Activated T-cell treated with anti-CD3 and anti-CD28 coated beads, Interleukin-2, amount 50 U/mL, for 4 hours (primary cell): ENCODE data around the gene GIGYF1. TPM values are rescaled to one million over a fixed set of nuclear protein-coding genes. Genes with fewer than 3 reads are reported as not detected.

Source experiments
- total RNA-seq, 3 donors: library from RNA; stranded (reverse); gene quantifications; one replicate each; pipeline ENCODE4 v1.2.1, GENCODE V29; 2021

GIGYF1 gene
- total RNA-seq, 3 donors from 2014 or later = 56.2 to 88.3 (median 58.0) TPM

Other genes starting within 250 kb of the GIGYF1 start
- under 1 TPM; 0.26 to 0.46 (median 0.41) TPM for gene SPACDR, start 230.0 kb downstream of the GIGYF1 start, total RNA-seq
- 10 to 100 TPM; 65.4 to 81.9 (median 81.5) TPM for gene TSC22D4, start 215.0 kb downstream of the GIGYF1 start, total RNA-seq
- gene NYAP1, start 210.3 kb downstream of the GIGYF1 start, total RNA-seq = under 1 TPM; 0.11 to 0.33 (median 0.18) TPM
- gene AGFG2, start 155.0 kb downstream of the GIGYF1 start, total RNA-seq = 10 to 100 TPM; 58.6 to 72.0 (median 65.9) TPM
- 1 to 10 TPM; 6.2 to 8.1 (median 7.6) TPM for gene SAP25, start 120.3 kb downstream of the GIGYF1 start, total RNA-seq
- 10 to 100 TPM; 69.3 to 75.5 (median 73.1) TPM for gene LRCH4, start 108.1 kb downstream of the GIGYF1 start, total RNA-seq
- under 1 TPM; 0.14 to 0.40 (median 0.34) TPM for gene FBXO24, start 107.9 kb downstream of the GIGYF1 start, total RNA-seq
- gene PCOLCE, start 91.9 kb downstream of the GIGYF1 start, total RNA-seq = 1 to 10 TPM; 1.4 to 3.1 (median 2.0) TPM
- 1 to 10 TPM; 7.8 to 8.4 (median 7.9) TPM for gene MOSPD3, start 81.7 kb downstream of the GIGYF1 start, total RNA-seq
- 10 to 100 TPM; 11.8 to 16.1 (median 15.4) TPM for gene TFR2, start 52.7 kb downstream of the GIGYF1 start, total RNA-seq
- gene ACTL6B, start 37.8 kb downstream of the GIGYF1 start, total RNA-seq = not detected
- 100 to 1,000 TPM; 209 to 231 (median 215) TPM for gene GNB2, start 20.5 kb downstream of the GIGYF1 start, total RNA-seq
- 100 to 1,000 TPM in 1 of 3 donors, 10 to 100 TPM in 2; 77.3 to 106 (median 85.9) TPM for gene POP7, start 11.9 kb upstream of the GIGYF1 start, total RNA-seq
- gene EPO, start 26.2 kb upstream of the GIGYF1 start, total RNA-seq = not detected
- gene ZAN, start 39.3 kb upstream of the GIGYF1 start, total RNA-seq = not detected
- gene EPHB4, start 133.3 kb upstream of the GIGYF1 start, total RNA-seq = 1 to 10 TPM; 1.5 to 3.9 (median 2.6) TPM
- 10 to 100 TPM; 22.9 to 31.7 (median 29.6) TPM for gene SLC12A9, start 158.5 kb upstream of the GIGYF1 start, total RNA-seq
- gene TRIP6, start 173.1 kb upstream of the GIGYF1 start, total RNA-seq = 10 to 100 TPM; 44.9 to 47.7 (median 45.4) TPM
- 100 to 1,000 TPM; 406 to 450 (median 436) TPM for gene SRRT, start 180.9 kb upstream of the GIGYF1 start, total RNA-seq
- gene UFSP1, start 195.5 kb upstream of the GIGYF1 start, total RNA-seq = 1 to 10 TPM; 3.7 to 5.1 (median 4.6) TPM
- under 1 TPM; 0.32 to 0.54 (median 0.35) TPM for gene ACHE, start 201.6 kb upstream of the GIGYF1 start, total RNA-seq